GM12872 (cell line): ENCODE measurements around the gene SPNS1.

ENCODE experiments used
- CTCF ChIP-seq: IDR thresholded peaks from 3 replicates; pipeline ENCODE4 v1.5.1; 2011; ENCODE audit warnings: low read depth, mild to moderate bottlenecking, low read length, moderate library complexity; ENCODE audit not compliant: insufficient read depth

The SPNS1 gene

GRCh38 chr16:28974437-28975157 is at the start of gene SPNS1:
SPNS1 (plus strand) TSS chr16:28974778; CDS start chr16:28975152, 374 bp downstream.
- TF ChIP-seq CTCF: no peak

DNA sequence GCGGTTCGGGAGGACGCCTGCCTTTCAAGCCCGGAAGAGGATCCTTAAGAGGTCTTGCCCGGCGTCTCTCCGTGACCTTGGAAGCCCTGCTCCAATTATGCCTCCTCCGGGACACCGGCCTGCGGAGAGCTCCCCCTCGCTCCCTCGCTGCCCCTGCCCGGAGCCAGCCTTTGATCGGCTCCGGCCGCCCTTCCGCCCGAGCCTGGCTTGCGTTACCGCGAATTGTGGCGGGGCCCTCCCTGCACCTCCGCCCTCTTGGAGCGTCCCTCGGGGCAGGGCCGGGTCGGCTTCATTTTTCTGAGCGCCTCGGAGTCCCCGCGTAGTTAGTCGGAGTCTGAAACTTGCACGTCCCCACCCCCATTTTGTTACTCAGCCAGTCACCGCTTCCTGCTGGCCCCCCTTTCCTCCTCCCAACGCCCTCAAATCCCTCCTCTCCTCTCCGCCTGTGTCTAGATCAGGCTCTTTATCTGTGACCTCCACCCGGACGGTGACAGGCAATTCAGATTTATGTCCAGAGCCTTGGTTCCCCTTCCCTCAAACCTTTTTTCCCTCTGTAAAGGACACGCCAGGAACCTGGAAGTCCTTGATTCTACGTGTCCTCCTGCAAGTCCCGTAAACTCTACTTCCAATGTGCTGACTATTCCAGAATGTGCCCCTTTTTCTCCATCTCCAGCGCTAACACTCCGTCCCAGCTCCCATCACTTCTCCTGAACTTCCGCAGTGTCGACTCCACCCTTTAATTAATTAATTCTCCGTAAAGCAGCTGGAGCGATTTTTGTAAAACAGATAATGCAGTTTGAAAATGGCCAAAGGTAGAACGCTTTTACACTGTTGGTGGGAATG is 49.0 kb upstream of the SPNS1 start:
- TF ChIP-seq CTCF: no peak

DNA sequence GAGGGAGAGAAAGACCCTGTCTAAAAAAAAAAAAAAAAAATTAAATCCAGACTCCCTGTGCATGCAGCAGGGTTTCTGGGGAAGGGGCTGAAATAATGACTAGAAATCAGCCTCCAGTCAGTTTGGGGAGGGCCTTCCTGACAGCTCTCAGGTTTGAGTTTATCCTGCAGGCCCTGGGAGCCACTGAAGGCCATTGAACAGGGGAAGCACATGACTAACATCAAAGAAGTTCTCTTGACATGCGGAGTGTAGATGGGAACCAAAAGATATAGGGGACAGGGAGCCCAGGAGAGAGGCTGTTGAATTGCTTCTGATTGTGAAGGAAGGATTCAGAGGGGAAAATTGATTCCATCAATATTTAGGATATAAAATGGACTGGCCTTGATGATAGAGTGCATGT is 46.8 kb upstream of the SPNS1 start:
- no peak for TF ChIP-seq CTCF

DNA sequence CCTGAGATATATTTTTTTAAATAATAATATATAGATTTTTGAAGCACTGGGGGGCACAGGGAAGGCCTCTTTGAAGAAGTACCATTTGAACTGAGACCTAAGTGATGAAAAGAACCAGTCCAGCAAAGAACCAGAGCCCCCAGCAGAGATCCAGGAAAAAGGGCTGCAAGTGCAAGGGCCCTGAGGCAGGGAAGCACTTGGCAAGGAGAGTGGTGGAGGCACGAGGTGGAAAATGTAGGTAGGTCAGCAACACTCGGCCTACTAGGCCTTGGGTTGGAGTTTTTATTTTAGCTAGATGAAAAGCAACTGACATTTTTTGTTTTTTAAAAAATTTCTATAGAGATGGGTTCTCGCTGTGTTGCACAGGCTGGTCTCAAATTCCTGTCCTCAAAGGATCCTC is 44.4 kb upstream of the SPNS1 start:
- no peak for TF ChIP-seq CTCF

DNA sequence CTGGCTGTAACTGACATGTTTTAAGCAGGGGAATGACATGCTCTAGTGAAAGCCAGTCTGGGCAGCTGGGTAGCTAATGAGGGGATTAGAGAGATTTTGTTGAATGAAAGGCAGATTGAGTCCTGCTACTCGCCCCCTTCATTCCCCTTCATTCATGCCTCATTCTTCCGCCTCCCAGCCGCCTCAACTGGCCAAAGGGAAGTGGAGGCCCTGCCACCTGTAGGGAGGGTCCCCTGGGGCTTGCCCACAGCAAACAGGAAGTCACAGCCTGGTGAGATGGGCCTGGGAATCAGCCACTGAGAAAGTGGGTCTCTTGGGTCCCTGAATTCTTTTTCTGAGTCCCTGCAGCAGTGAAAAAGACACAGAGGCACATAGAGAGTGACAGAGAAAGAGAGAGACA is 43.9 kb upstream of the SPNS1 start:
- no peak for TF ChIP-seq CTCF

DNA sequence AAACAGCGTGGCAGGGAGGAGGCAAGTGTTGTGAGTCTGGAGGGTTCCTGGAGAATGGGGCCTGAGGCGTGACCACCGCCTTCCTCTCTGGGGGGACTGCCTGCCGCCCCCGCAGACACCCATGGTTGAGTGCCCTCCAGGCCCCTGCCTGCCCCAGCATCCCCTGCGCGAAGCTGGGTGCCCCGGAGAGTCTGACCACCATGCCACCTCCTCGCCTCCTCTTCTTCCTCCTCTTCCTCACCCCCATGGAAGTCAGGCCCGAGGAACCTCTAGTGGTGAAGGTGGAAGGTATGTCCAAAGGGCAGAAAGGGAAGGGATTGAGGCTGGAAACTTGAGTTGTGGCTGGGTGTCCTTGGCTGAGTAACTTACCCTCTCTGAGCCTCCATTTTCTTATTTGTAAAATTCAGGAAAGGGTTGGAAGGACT is 42.8 kb upstream of the SPNS1 start, which contains the start of gene CD19:
CD19 (plus strand) TSS at position 171 of the 425 bp plus-strand sequence; CDS start at position 201, 30 bp downstream.
- TF ChIP-seq CTCF: no peak

DNA sequence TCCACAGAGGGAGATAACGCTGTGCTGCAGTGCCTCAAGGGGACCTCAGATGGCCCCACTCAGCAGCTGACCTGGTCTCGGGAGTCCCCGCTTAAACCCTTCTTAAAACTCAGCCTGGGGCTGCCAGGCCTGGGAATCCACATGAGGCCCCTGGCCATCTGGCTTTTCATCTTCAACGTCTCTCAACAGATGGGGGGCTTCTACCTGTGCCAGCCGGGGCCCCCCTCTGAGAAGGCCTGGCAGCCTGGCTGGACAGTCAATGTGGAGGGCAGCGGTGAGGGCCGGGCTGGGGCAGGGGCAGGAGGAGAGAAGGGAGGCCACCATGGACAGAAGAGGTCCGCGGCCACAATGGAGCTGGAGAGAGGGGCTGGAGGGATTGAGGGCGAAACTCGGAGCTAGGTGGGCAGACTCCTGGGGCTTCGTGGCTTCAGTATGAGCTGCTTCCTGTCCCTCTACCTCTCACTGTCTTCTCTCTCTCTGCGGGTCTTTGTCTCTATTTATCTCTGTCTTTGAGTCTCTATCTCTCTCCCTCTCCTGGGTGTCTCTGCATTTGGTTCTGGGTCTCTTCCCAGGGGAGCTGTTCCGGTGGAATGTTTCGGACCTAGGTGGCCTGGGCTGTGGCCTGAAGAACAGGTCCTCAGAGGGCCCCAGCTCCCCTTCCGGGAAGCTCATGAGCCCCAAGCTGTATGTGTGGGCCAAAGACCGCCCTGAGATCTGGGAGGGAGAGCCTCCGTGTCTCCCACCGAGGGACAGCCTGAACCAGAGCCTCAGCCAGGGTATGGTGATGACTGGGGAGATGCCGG is 42.0 kb upstream of the SPNS1 start:
- no peak for TF ChIP-seq CTCF
